Smooth muscle cell (in vitro differentiated cells): ENCODE data around the gene ABCA2. TPM values are rescaled to one million over a fixed set of nuclear protein-coding genes. Genes with fewer than 3 reads are reported as not detected.

Experiments used
- DNase-seq: peaks from one replicate; lab custom pipeline; 2025; ENCODE audit not compliant: unreplicated experiment; lab: John Stamatoyannopoulos, UW
- H2AFZ ChIP-seq: fragments of 200-600 bp; sonication (generic); 2 replicates; pipeline ENCODE4 v1.6.0; 2016; ENCODE audit warnings: antibody characterized with exemption, low read depth, mild to moderate bottlenecking
- H3F3A ChIP-seq: fragments of 200-600 bp; sonication (generic); 2 replicates; pipeline ENCODE4 v1.6.0; 2017; ENCODE audit warnings: antibody characterized with exemption, low read depth
- H3K27ac ChIP-seq: fragments of 200-600 bp; sonication (generic); 2 replicates; pipeline ENCODE4 v1.5.1; 2016; ENCODE audit warnings: low read depth, mild to moderate bottlenecking
- H3K27me3 ChIP-seq: fragments of 200-600 bp; sonication (generic); 2 replicates; pipeline ENCODE4 v1.6.1; 2016; ENCODE audit warnings: low read depth, mild to moderate bottlenecking
- H3K36me3 ChIP-seq: fragments of 200-600 bp; sonication (generic); 2 replicates; pipeline ENCODE4 v1.5.1; 2016; ENCODE audit warnings: low read depth
- H3K4me1 ChIP-seq: fragments of 200-600 bp; sonication (generic); 2 replicates; pipeline ENCODE4 v1.5.1; 2016; ENCODE audit warnings: low read depth
- H3K4me2 ChIP-seq: fragments of 200-600 bp; sonication (generic); 2 replicates; pipeline ENCODE4 v1.6.0; 2016; ENCODE audit warnings: mild to moderate bottlenecking
- H3K4me3 ChIP-seq: fragments of 200-600 bp; sonication (generic); 2 replicates; pipeline ENCODE4 v1.5.1; 2016; ENCODE audit warnings: mild to moderate bottlenecking
- H3K79me2 ChIP-seq: fragments of 200-600 bp; sonication (generic); 2 replicates; pipeline ENCODE4 v1.6.0; 2016; ENCODE audit warnings: low read depth, mild to moderate bottlenecking
- H3K9ac ChIP-seq: fragments of 200-600 bp; sonication (generic); 2 replicates; pipeline ENCODE4 v1.6.0; 2016; ENCODE audit warnings: low read depth
- H3K9me3 ChIP-seq: fragments of 200-600 bp; sonication (generic); replicated peaks from 2 replicates; pipeline ENCODE4 v1.5.1; 2016; ENCODE audit warnings: low read depth
- H4K20me1 ChIP-seq: fragments of 200-600 bp; sonication (generic); 2 replicates; pipeline ENCODE4 v1.6.0; 2016; ENCODE audit warnings: low read depth
- CTCF ChIP-seq: fragments of 200-600 bp; sonication (generic); IDR thresholded peaks from 2 replicates; pipeline ENCODE4 v1.5.1; 2017; ENCODE audit warnings: borderline replicate concordance, mild to moderate bottlenecking, antibody characterized with exemption; ENCODE audit not compliant: insufficient read depth, poor library complexity, severe bottlenecking
- WGBS: methylation state at CpG from one replicate; pipeline ENCODE4 v1.1.7; 2016; ENCODE audit warnings: low lambda C conversion rate; 5-methylcytosine and 5-hydroxymethylcytosine counted together
- polyA plus RNA-seq: library from polyadenylated mRNA; unstranded; fragments of >200 nt; fragmentation: Nextera tagmentation; extraction: Ambion mirVana; gene quantifications from 2 replicates; pipeline ENCODE4 v1.2.1, GENCODE V29; 2016
- total RNA-seq: library from RNA; depleted of rRNA; stranded (reverse); fragments of >200 nt; gene quantifications from 2 replicates; pipeline ENCODE4 v1.2.3, GENCODE V29; 2014

ABCA2 gene
- total and polyA plus RNA-seq, 2 experiments from 2014 or later, result 15.9 to 26.2 TPM

- Histone ChIP-seq H4K20me1 (peaks cover 9% of the 10 kb centered on the region), H2AFZ (no peak overlapping the region), H3K27me3 (peaks cover 29% of the 10 kb centered on the region), H3K4me3 (no peak overlapping the region), H3K9ac (no peak overlapping the region), H3K9me3 (no peaks in the 10 kb centered on the region), H3K36me3 (no peaks in the 10 kb centered on the region), H3K27ac (no peak overlapping the region), H3K79me2 (no peaks in the 10 kb centered on the region), H3F3A (no peaks in the 10 kb centered on the region), H3K4me1 (peaks cover 4% of the 10 kb centered on the region), H3K4me2 (no peak overlapping the region)
- no peak for TF ChIP-seq CTCF
- WGBS, result 66% methylated on average over 16 of the region's 17 CpGs
- DNase-seq, result no peak
Observed at GRCh38 chr9:136981588-136982231, 46.3 kb downstream of the ABCA2 start.

- Histone ChIP-seq H3K27ac (no peak overlapping the region), H4K20me1 (peaks cover 9% of the 10 kb centered on the region), H3K9me3 (no peaks in the 10 kb centered on the region), H3K36me3 (no peaks in the 10 kb centered on the region), H2AFZ (no peak overlapping the region), H3K4me3 (no peak overlapping the region), H3K27me3 (peaks cover 22% of the 10 kb centered on the region), H3K4me1 (peaks cover 4% of the 10 kb centered on the region), H3K4me2 (no peak overlapping the region), H3F3A (no peaks in the 10 kb centered on the region), H3K9ac (no peak overlapping the region), H3K79me2 (no peaks in the 10 kb centered on the region)
- no peak for DNase-seq
- no peak for TF ChIP-seq CTCF
- WGBS, result 96% methylated on average over 16 of the region's 16 CpGs
Observed at GRCh38 chr9:136980669-136981478, 47.2 kb downstream of the ABCA2 start.

GRCh38 chr9:136979769-136980587 lies 48.1 kb downstream of the ABCA2 start:
- no peak overlapping the region for H3K27ac ChIP-seq
- WGBS, result 90% methylated on average over 26 of the region's 26 CpGs
- no peak overlapping the region for H3K4me3 ChIP-seq
- TF ChIP-seq CTCF, result no peak
- H3K36me3 ChIP-seq, result no peaks in the 10 kb centered on the region
- H3K27me3 ChIP-seq, result peaks cover 13% of the 10 kb centered on the region
- H3K4me1 ChIP-seq, result peaks cover 4% of the 10 kb centered on the region
- H3K9ac ChIP-seq, result no peak overlapping the region
- H3K79me2 ChIP-seq, result no peaks in the 10 kb centered on the region
- no peaks in the 10 kb centered on the region for H3K9me3 ChIP-seq
- no peak overlapping the region for H2AFZ ChIP-seq
- DNase-seq, result no peak
- H3K4me2 ChIP-seq, result no peak overlapping the region
- peaks cover 9% of the 10 kb centered on the region for H4K20me1 ChIP-seq
- no peaks in the 10 kb centered on the region for H3F3A ChIP-seq
